Activated CD4-positive, CD25-positive, alpha-beta regulatory T cell treated with anti-CD3 and anti-CD28 coated beads, Interleukin-2, amount 50 U/mL, for 72 hours (primary cell): ENCODE measurements around the gene RTN4R.
A peak's percentile ranks its signal among the peaks of the same experiment; 100 is the strongest.
"Not testable (repeated sequence)": the region's sequence is repeated elsewhere in the genome, so short reads cannot be mapped to it uniquely, and the experiment has no call there.

Experiments used
- DNase-seq: peaks from one replicate; pipeline ENCODE4 v3.0.0; 2021

RTN4R gene

DNA sequence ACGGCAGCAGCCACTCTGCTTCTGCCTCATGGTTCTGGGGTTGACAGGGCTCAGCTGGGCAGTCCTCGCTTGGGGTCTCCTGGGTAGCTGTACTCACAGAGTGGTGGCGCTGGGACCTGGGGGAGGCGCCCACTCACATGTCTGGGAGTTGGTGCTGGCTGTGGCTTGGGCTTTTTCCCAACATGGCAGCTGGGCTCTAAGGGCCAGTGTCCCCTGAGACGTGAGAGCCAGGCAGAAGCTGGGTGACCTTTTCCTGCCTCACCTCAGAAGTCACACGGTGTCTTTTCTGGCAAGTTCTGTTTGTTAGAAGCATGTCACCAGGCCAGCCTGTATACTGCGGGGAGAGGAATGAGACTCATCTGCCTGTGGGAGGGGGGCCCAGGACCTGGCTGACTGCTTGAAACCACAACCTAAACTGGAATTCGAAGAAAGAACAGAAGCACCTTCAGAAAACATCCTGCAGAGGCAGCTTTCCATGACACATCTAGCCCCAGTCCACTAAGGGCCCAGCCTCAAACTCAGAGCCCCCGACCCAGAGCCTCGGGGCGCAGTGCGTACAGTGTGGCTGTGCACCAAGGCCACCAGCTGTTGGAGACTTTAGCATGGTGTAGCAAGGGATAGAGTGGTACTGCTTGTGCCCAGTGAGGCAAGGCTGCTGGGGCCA, 37.2 kb upstream of the RTN4R start:
- not testable (repeated sequence) for DNase-seq

DNA sequence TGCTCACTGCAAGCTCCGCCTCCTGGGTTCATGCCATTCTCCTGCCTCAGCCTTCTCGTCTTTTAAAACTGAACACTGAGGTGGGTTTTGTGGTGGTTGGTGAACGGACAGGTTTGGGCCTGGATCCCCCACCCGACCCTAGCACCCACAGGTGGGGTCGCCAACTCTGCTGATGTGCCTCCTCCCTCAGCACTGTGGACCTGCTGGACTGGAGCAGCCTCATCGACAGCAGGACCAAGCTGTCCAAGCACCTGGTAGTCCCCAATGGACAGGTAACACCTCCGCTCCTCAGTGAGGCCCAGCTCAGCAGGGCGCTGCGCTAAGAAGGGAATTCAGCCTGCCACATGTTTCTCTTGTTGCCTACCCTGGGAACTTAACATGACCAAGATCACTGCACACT, 36.5 kb upstream of the RTN4R start:
- DNase-seq: no peak

DNA sequence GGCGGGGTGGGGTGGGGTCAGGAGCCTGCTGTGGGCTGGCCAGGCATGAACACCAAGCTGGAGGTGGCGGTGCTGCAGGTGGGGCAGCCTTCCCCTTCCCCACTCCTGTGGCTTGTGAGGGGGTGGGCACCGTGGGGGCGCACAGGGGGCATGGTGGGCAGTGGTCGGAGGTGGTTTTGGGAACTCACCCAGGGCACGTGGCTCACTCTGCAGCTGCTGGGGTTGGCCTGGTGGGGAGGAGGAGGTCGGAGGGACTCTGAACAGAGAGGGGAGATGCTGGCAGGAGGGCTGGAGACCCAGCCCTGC, 35.1 kb upstream of the RTN4R start:
- DNase-seq: not testable (repeated sequence)

DNA sequence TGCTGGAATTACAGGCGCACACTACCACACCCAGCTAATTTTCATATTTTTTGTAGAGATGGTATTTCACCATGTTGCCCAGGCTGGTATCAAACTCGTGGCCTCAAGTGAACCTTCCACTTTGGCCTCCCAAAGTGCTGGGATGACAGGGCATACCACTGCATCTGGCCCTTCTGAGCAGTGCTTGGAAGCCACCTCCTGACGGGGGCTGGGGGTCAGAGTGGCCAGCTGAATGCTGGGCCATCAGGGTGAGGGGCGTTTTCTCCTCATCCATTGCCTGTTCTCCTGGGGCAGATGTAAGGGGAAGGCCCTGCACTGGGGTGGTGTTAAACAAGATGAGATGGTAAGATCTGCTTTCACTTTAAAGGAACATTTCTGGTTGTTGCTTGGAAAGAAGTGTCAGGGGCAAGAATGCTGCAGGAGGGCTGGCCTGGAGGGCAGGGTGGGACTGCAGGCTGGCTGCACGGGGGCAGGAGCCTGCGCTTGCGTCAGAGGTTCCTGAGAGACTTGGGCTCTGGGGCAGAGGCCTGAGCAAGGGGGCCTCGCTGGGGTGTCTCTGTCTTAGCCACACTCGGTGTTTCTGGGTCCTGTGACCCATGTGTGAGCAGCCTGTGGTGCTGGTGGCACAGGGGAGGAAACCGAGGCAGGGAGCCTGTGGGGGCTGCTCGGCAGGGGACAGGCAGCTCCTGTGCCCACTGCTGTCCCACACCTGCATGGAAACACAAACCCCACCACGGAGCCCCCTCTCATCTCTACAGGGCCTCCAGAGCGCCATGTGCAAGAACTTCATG, 34.5 kb upstream of the RTN4R start:
- DNase-seq: no peak

DNA sequence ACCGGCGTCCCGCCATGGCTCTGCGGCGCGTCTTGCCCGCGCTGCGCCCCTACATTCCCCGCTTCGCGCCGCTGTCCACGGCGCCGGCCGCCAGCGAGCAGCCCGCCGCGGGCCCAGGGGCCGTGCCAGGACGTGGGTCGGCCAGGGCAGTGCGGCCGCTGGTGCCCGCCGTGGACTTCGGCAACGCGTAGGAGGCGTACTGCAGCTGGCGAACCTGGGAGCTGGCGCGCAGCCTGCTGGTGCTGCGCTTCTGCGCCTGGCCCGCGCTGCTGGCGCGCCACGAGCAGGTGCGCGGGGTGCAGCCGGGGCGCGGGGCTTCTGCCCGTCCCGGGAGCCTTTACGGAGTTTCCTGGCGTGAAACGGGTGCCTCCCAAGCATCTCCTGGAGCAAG, 31.6 kb upstream of the RTN4R start:
- no peak for DNase-seq

DNA sequence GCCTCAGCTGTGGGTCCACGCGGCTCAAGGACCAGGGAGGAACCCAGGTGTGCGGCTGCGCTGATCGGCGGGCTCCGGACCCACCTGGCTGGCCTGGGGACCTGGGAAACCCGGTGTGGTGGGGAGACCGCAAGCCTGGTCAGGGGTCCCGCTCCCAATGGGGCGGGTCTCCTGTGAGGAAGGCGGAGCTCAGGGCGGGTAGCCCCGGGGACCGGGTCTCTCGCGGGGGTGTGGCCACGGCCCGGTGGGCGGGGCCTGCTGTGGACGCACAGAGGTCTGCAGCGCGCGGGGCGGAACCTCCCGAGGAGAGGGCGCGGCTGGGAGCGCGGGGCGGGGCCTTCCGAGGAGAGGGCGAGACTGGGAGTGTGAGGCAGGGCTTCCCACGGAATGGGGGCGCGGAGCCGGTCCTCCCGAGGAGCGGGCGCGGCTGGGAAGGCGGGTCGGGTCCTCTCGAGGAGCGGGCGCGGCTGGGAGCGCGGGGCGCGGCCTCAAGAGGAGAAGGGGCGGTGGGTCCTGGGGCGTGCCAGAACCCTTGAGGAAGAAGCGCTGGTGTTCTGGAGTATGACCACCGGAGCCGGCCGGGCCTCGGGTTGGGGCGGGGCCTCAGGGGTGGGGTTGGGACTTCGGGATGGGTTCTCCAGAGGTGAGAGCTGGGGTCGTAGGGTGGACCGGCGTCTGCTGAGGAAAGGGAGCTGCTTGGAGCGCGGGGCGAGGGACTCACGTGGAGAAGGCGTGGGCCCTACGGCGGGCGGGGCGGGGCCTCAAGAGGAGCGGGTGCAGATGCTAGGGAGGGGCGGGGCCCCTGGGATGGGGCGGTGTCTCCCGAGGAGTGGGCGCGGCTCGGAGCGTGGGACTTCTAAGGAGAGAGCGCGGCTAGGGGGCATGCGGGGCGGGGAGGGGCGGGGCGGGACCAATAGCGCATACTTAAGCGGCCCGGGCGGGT, 31.0 kb upstream of the RTN4R start:
- peak; percentile 84 for DNase-seq

DNA sequence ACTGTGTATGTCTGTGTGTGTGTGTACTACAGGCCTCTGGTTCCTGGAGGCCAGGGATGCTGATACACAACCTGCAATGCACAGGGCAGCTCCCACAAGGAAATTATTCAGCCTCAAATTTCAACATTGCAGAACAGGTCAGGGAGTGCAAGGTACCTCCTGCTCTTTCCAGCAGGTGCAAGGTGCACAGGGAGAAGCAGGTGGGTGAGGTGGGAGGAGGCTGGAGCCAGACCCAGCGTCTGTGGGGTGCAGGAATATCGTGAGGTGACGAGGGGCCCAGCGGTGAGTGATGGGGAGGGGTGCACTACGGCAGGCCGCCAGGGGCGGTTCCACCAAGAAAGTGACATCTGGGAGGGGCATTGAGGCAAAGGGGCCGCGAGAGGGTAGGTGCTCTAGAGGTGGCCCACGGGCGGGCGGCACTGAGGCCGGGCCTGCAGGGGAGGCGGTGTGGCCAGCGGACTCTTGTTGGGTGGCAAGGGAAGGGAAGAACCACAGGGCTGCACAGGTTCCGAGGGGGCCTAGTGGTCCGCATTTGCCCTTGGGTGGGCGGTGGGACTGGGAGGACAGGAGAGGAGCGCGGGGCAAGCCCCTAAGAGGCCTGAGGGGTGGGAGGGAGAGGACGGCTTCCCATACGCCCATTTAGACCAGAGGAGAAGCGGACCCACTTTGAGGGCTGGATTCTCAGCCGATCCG, 30.1 kb upstream of the RTN4R start:
- no peak for DNase-seq

DNA sequence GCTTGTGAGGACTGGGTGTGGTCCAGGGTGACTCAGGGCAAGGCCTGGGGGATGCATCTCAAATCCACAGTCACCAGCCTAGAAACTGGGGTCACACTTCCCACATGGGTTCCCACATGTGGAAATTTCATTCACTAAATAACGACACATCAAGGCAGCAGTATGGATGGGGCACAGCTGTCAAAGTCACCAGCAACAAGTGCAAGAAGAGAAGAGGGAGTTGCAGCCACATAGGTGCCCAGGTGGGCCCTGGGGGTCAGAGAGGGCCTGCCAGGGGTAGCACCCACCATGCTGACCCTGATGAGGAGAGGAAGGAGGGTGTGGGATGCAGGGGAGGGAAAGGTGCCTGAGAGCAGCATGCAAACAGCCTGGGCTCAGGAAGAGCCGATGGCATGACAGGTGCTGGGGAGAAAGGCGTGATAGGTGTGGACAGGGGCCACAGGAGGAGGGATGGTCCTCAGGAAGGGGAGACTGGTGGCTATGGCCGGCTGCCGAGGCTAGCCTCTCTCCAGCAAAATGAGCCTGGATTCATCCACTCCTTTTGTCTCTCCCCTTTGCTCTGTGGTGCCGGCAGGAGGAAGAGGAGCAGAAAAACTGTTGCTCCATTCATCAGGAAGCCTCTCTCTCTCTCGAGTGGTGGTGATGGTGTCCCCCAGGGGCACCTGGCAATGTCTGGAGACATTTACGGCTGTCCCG, 29.4 kb upstream of the RTN4R start:
- DNase-seq: no peak

DNA sequence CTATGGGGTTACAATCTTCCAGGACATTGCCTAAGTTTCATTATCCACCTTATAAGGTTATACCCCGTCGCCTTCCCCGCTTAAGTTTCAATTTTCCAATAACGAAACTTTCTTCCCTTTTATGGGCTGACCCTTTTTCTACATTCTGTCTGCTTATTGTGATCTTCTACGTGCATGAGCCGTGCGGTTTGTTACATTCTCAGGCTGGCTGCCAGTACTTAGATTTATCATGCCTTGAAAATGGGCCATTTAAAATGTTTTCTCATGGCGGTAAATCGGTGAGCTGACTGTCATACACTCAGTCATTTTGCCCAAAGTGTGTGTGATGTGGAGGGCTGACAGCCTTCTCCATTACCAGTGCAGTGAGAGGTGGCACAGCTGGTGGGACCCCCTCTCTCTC, 28.5 kb upstream of the RTN4R start:
- no peak for DNase-seq

DNA sequence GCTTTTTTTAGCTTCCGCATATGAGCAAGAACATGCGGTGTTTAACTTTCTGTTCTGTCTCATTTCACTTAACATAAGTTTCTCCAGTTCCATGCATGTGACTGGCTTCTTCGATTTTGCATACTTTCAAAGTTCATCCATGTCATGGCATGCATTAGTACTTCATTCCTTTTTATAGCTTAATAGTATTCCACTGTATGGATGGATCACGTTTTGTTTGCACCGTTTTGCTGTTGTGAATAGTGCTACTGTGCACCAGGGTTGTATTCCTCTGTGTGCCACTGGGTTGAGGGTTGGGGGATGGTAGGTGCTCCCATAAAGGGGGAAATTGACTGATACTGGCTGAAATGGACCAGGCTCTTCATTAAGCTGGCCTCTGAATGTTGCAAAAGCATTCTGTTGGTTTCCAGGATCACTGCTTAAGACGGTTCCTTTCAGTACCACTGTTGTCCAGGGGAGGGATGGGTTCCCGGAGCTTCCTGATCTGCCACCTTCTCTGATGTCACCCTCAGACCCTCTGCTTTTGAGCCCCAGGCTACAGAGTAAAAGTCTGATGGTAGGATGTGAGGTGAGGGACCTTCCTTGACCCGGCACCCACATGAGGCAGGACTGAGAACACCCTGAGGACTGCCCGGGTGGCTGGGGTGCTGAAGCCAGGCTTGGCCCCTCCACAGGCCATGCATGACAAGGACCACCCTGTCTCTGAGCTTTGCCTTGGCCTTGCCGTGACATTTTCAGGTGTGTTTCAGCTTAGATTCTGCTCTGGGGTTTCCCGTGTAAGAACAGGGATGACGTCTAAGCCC, 27.3 kb upstream of the RTN4R start:
- DNase-seq: no peak

DNA sequence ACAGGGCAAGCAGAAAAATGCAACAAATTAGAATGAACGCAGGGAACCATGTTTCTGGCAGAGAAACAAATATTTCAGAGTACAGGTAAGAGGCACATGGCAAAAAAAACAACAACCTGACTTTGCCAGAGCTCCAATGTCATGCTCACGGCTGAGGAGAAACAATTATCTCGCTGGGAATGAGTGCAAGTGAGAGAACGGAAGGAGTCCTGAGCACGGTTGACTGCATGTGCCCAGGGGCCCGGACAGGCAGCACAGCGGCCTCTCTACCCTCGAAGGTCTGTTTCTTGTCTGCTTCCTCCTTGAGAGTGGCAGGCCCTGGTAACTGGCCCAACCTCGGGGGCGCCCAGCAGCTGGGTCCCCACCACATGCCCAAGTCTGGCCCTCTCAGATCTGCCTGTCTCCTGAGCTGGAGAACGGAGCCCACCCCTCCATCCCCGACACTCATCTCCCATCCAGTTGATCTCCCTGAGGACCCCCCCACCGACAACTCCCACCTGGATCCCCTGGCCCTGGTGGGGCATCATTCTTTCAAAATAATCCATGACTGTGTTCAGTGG, 24.6 kb upstream of the RTN4R start:
- no peak for DNase-seq

DNA sequence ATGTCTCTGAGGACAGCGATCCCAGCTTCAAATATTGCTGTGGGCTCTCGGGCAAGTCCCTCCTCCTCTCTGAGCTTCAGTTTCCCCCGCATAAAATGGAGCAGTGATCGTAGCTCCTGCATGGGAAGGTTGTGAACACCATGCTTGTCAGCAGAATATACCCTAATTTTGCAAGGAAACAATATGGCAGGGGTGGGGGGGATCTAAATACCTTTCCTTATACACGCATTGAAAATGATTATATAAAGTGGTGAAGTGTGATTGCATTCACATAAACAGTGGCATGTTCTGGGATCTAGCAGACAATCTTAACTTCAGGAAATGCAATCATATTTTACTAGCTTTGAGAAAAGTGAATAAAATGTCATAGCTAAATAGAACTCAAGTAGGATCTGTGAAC, 24.0 kb upstream of the RTN4R start:
- no peak for DNase-seq

DNA sequence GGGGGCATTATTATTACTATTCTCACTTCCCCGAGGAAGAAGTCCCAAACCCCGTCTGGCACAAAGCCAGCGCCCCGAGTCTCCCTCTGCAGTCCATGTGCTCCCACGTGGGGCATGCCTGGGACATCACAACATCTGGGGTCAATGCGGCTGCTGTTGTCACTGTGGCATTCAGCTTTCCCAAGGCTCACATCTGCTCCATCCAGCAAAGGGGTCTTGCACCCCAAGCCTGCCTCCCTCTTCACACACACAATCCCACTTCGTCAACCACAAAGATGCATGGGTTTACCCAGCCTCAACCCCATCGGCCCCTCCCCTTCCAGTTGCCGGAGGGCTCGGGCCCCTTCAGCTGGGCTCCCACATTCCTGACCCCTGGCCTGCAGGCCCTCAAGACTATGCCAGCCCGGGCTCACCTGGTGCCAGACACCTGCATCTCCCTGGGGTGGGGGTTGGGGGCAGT, 23.5 kb upstream of the RTN4R start:
- DNase-seq: no peak

DNA sequence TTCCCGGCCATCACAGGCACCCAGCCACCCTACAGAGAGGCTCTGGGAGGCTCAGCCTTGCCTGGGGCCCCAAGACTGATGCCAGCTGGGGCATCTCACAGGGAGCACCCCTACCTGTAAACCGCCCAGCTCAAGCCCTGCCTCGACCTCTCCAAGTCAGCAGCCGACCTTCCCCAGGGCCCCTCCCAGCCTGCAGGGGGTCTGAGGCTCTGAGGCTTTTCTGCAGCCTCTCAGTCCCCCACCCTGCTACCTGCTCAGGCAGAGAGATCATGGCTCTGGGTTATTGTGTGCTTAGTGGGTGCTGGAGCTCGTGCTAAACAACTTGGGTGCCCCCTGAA, 23.1 kb upstream of the RTN4R start:
- no peak for DNase-seq

DNA sequence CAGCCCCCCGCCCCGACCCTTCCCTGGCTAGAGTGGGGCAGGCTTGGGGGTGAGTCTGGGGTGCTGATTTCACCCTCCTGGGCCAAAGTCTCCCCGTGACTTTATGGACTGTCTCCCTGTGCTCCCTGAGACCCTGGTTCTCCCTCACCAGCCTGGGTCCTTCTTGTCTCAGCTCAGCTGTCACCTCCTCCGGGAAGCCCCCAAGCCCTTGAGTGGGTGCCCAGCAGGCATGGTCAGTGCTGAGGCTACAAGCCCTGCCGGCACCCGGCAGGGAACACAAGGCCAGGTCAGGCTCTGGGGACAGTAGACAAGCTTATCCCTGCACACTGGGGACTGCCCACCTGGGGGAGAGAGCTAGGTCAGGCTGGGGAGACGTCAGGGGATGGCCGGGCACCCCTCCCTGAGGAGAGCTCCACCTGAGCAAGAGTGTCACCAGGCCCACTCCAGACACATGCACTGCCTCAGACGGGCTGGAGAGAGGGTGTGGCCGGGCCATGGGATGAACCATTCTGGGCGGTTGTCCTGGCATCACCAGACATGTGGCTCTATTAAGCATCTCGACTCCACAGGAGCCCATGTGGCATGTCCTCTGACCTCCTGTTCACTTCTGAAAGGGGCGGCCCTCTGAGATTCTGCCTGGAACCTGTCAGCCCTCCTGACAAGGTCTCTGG, 22.6 kb upstream of the RTN4R start:
- no peak for DNase-seq

DNA sequence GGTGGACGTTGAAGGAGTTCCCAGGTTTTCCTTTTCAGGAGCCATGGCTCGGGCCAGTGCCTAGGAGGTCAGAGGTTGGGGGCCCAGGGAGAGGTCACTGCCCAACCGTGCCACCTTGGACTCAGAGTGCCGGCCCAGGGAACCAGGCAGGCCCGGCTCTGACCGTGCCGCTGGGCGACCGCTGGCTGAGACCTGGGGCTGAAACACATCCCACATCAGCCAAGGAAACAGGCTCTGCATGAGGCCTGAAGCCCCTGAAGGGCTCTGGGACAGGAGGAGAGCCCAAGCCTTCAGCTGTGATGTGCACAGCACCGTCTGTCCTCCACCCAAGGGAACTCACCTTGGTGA, 21.9 kb upstream of the RTN4R start:
- no peak for DNase-seq

DNA sequence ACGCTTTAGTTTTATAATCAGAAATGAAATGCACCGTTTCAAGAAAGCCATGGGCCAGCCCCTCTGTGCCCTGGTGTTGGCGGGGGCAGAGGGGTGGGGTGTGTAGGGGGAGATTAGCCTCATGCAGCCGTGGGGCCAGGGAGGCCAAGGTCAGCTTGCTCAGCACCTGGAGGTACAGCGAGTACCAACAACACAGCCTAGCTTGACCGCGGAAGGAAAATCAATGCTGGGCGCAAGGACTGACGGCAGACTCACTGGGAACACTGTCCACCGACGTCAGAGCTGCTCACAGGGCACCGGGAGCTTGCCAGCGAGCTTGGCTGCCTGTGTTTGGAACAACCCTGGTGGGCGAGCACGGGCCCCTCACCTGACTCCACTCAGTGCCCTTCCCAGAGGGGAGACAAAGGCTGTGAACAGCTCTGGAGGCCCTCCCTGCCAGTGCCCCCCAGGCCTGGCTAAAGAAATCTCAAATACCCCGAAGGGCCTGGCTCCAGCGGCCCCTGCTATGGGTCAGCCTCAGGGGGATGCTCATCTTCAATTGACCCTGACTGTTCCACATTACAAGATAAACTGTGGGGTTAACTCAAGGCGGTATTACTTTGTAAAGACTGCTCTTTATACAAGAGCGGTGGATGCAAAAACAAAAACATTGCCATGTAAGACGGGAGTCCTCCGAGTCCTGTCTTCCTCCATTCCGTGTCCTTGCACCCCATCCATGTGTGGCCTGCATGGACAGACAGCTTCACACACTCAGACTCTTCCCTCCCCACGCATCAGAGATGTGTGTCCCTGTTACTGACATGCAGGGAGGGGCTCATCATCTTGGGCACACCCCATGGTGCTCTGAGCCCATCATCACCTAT, 21.3 kb upstream of the RTN4R start:
- not testable (repeated sequence) for DNase-seq

DNA sequence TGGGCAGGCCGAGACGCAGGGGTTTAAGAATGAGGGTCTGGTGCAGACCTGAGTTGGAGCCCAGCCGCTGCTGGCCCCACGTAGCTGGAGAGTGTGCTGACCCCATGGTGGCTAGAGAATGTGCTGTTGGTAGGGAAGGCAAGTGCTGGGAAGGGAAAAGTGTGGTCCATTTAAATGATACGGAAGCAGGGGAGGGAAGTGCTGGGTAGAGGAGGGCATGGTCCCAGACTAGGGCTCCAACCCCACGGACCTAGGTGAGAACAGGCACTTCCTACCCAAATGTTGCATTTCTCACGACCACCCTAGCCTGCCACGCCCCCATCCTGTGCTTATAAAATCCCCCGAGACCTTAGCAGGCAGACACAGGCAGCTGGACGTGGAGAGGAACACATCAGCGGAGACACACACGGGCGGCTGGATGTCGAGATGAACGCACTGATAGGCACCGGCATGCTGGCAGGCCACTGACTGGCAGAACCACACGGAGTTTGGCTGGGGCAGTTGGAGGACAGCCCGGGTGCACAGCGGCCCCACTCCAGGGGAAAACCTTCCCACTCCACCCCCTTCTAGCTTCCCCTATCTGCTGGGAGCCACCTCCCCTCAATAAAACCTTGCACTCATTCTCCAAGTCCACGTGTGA, 18.8 kb upstream of the RTN4R start:
- not testable (repeated sequence) for DNase-seq

DNA sequence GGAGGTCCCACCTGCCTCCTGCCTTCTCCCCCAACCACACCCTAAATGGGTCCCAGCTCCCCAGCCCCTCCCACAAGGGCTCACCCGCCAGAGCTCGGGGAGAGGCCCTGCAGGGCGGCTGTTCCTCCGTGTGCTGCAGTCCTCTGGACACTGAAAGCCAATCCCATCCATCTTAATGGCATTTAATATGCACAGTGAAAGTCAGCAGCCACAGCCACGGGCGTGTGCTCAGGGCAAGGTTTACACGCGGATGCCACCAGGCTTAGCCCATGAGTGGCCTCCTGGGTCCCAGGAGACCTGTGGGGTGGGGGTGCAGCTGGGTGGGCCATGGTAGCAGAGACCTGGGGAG, 18.2 kb upstream of the RTN4R start:
- DNase-seq: not testable (repeated sequence)
